ENCODE measurements around the gene USP17L29.
"Not testable (repeated sequence)": the region's sequence is repeated elsewhere in the genome, so short reads cannot be mapped to it uniquely, and the experiment has no call there.

GRCh38 chr4:9343848-9344247, 9.6 kb upstream of the USP17L29 start, which contains the start of gene USP17L27:
- TF ChIP-seq POLR2AphosphoS5 (IDR thresholded peaks at IDR 0.05; ENCODE audit: low read depth, low read length); POLR2A (IDR thresholded peaks at IDR 0.05; ENCODE audit: control extremely low read depth in 1 of 2, low read depth in 2 of 2, low read length in 2 of 2); POU5F1 (IDR thresholded peaks at IDR 0.05; ENCODE audit: low read depth, low read length); YY1 (IDR thresholded peaks at IDR 0.05; ENCODE audit: low read depth, low read length); EGR1 (IDR thresholded peaks at IDR 0.05; ENCODE audit: borderline replicate concordance, low read depth, low read length): not testable (repeated sequence)
